HG03571 (cell line): ENCODE data around the gene SUCO.
"Not testable (repeated sequence)": the region's sequence is repeated elsewhere in the genome, so short reads cannot be mapped to it uniquely, and the experiment has no call there.

Experiments used
- ATAC-seq: cut with Tn5 transposase; IDR thresholded peaks from one replicate; pipeline ENCODE4 v1.9.1; 2021; ENCODE audit not compliant: unreplicated experiment

SUCO gene

GRCh38 chr1:172559572-172560210 lies 26.7 kb downstream of the SUCO start:
- no peak for ATAC-seq

- ATAC-seq, result no peak
Observed at GRCh38 chr1:172561252-172561651, 28.3 kb downstream of the SUCO start.

GRCh38 chr1:172566196-172566997 lies 33.4 kb downstream of the SUCO start:
- ATAC-seq, result no peak

- ATAC-seq, result no peak
Observed at GRCh38 chr1:172567720-172568119, 34.8 kb downstream of the SUCO start.

GRCh38 chr1:172574080-172574479 lies 41.1 kb downstream of the SUCO start:
- no peak for ATAC-seq

GRCh38 chr1:172578586-172578985 lies 45.6 kb downstream of the SUCO start:
- no peak for ATAC-seq

GRCh38 chr1:172581273-172581672 lies 48.3 kb downstream of the SUCO start:
- no peak for ATAC-seq

GRCh38 chr1:172581779-172582178 lies 48.8 kb downstream of the SUCO start:
- no peak for ATAC-seq

- no peak for ATAC-seq
Observed at GRCh38 chr1:172582889-172583288, 49.9 kb downstream of the SUCO start.

GRCh38 chr1:172585348-172585747 lies 52.4 kb downstream of the SUCO start:
- ATAC-seq, result no peak

- no peak for ATAC-seq
Observed at GRCh38 chr1:172585861-172586260, 52.9 kb downstream of the SUCO start.

GRCh38 chr1:172588296-172589291 lies 55.6 kb downstream of the SUCO start:
- ATAC-seq, result no peak

- no peak for ATAC-seq
Observed at GRCh38 chr1:172589553-172589952, 56.6 kb downstream of the SUCO start.

- not testable (repeated sequence) for ATAC-seq
Observed at GRCh38 chr1:172591429-172591828, 58.5 kb downstream of the SUCO start.

GRCh38 chr1:172595066-172595465 lies 62.1 kb downstream of the SUCO start:
- ATAC-seq, result not testable (repeated sequence)

GRCh38 chr1:172596782-172597181 lies 63.8 kb downstream of the SUCO start:
- not testable (repeated sequence) for ATAC-seq

- ATAC-seq, result no peak
Observed at GRCh38 chr1:172599912-172600311, 67.0 kb downstream of the SUCO start.

- ATAC-seq, result no peak
Observed at GRCh38 chr1:172600615-172601014, 67.7 kb downstream of the SUCO start.

- no peak for ATAC-seq
Observed at GRCh38 chr1:172601046-172601630, 68.2 kb downstream of the SUCO start.

- ATAC-seq, result no peak
Observed at GRCh38 chr1:172602706-172603105, 69.8 kb downstream of the SUCO start.

- ATAC-seq, result no peak
Observed at GRCh38 chr1:172603816-172604215, 70.9 kb downstream of the SUCO start.
